WI38 (cell line): ENCODE results near the gene ANAPC4.

Source experiments
- H3K4me3 ChIP-seq: 2 replicates; pipeline ENCODE4 v1.5.1; 2011; ENCODE audit warnings: low read depth, mild to moderate bottlenecking, control low read depth, low read length
- TF ChIP-seq, protein P1 (sequence below): IDR thresholded peaks from 2 replicates; pipeline ENCODE4 v1.5.1; 2012; ENCODE audit warnings: low read depth, mild to moderate bottlenecking, control low read depth, low read length

Gene ANAPC4

DNA sequence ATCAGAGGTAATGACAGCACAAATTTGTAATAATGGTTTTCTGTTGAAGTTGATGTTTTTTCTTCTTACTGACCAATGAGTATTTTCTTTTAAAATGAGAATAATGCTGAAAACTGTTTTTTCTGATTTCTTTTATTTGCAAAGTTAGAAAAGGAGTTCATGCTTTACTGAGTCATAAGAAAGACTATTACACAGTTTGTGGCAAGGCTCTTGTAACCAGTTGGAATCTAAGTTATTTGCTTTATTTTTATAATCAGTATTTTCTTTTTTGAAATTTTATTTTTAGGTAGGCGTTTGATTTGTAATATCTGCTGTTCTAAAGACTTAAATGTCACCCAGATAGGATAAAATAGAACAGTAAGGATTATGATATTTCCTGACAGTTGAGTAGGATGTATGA is 25.5 kb downstream of the ANAPC4 start:
- no peak overlapping the region for H3K4me3 ChIP-seq
- TF ChIP-seq, protein P1, sequence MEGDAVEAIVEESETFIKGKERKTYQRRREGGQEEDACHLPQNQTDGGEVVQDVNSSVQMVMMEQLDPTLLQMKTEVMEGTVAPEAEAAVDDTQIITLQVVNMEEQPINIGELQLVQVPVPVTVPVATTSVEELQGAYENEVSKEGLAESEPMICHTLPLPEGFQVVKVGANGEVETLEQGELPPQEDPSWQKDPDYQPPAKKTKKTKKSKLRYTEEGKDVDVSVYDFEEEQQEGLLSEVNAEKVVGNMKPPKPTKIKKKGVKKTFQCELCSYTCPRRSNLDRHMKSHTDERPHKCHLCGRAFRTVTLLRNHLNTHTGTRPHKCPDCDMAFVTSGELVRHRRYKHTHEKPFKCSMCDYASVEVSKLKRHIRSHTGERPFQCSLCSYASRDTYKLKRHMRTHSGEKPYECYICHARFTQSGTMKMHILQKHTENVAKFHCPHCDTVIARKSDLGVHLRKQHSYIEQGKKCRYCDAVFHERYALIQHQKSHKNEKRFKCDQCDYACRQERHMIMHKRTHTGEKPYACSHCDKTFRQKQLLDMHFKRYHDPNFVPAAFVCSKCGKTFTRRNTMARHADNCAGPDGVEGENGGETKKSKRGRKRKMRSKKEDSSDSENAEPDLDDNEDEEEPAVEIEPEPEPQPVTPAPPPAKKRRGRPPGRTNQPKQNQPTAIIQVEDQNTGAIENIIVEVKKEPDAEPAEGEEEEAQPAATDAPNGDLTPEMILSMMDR = no peak

DNA sequence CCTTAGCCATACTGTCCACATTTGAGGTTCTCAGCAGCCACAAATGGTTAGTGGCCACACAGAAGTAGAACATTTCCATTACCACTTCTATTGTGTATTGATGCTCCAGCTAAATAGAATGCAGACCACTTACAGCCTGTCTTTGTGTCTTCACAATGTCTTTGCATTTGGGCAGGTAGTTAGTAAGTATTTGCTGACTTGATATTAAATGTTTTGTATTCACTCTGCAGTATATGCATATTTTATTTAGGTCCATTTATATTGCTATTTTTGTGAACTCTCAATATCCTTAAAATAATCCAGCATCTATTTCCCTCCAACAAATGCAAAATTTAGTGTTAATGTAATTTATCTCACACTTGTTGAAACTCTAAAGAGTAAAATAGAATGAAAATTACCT is 26.6 kb downstream of the ANAPC4 start:
- H3K4me3 ChIP-seq = no peak overlapping the region
- TF ChIP-seq, protein P1 = no peak

DNA sequence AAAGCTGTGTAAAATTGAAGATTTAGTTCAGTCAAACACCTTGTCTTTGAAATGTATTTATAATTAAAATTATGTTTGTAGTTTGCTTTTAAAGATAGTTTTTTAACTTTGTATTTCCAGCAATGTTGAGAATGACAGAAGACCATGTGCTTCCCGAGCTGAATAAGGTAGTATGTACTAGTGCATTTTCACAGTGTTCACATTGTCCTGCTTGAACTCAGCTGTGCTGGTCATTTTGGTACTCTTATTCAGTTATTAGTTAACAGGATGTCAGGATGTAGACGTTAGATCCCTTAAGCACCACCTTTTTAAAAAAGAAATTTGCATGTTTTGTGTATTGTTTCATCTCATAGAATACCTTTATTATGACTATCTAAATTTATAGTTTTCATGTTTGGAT is 28.4 kb downstream of the ANAPC4 start:
- no peak overlapping the region for H3K4me3 ChIP-seq
- TF ChIP-seq, protein P1 = no peak

DNA sequence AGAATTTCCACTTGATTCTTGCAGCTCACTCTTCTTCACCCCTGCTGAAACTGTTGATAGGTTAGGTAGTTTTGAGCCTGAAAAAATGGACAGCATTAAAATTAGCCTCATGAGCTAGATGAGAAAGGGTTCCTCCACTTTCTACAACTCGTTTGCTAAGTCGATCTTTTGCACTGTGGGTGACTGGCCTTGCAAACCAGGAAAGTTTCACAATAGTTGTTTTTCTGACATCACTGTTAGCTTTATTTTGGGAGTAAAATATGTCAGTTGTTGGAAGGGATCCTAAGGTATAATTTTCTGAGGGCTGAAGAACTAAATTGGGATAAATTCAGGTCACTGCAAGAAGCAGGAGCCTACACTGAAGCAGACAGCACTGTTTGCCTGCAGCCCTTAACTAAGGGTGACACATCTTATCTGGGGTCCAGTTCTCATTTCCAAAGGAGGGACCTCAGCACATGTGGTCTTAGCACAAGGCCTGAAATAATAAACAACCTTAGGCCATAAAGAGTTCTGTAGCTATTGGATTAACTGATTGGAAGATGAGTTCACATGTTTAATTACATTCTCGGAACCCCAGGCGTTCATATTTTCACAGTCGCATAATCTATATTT is 29.1 kb downstream of the ANAPC4 start:
- H3K4me3 ChIP-seq = no peak overlapping the region

DNA sequence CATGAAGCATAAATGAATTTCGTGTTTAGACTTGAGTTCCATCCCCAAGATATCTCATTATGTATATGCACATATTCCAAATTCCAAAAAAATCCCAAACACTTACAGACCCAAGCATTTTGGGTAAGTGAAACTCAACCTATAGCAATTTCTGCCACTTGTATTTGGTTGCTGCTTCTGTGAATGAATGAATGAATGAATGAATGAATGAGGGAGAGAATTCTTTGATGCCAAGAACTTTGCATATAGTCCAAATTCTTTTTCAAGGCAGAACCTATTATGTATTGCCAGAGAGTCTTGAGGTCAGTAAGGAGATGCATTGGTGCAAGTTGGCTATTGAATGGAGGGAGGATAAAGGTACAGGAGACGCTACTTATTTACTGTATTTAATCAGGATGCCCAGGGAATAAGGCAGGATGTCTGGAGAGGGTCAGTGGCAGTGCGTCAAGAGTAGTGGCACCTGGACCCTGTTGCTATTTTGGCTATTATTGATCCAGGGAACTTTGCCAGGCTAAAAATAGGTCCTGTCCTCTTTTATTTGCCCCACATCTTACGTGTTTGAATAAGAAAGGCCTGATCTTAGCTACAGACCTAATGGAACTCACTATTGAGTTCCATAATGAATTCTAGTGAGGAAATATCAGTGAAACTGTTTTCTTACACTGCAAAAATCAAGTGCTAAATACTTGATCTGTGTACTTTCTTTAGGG is 33.9 kb downstream of the ANAPC4 start:
- TF ChIP-seq, protein P1 = no peak
- no peak overlapping the region for H3K4me3 ChIP-seq

More for the DNA sequence above, 29.1 kb downstream of the ANAPC4 start:
- TF ChIP-seq, protein P1 = no peak

DNA sequence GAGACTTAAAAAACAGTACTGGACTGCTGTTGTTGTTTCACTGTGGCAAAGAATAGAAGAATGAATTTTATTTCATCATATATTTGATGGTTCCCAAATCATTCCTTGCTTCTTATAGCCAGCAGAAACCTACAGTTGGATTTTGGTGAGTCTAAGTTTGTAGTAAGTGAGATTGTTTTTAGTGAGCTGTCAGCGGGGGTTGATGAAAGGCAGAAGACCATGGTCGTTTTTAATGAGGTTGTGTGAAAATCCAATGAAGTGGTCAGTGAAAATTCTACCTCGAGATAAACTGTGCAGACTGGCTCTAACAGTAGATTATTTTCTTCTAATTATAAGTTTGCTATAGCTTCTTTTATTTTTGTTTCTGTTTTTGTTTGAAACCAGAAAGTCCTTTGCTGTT is 36.2 kb downstream of the ANAPC4 start:
- no peak overlapping the region for H3K4me3 ChIP-seq
- TF ChIP-seq, protein P1 = no peak

DNA sequence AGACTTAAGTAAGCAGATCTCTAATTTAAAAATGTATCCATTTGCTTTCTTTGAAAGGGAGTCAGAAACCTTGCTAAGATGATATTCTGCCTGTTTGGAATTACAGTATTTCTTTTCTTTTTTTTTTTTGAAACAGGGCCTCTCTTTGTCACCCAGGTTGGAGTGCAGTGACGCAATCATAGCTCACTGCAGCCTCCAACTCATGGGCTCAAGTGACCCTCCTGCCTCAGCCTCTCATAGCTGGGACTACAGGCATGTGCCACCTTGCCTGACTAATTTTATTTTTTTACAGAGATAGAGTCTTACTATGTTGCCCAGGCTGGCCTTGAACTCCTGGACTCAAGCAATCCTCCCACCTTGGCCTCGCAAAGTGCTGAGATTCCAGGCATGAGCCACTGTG is 40.0 kb downstream of the ANAPC4 start:
- TF ChIP-seq, protein P1 = no peak
- no peak overlapping the region for H3K4me3 ChIP-seq
